Neural progenitor cell (in vitro differentiated cells): Measurements from ENCODE around the gene GLIS1. TPM values are rescaled to one million over a fixed set of nuclear protein-coding genes. Genes with fewer than 3 reads are reported as not detected.
A peak's percentile ranks its signal among the peaks of the same experiment; 100 is the strongest.

Source experiments
- DNase-seq: peaks from one replicate; pipeline ENCODE4 v3.0.0-alpha.2; 2016; ENCODE audit warnings: low spot score
- H2AFZ ChIP-seq: fragments of 200-600 bp; sonication (generic); replicated peaks from 2 replicates; pipeline ENCODE4 v1.6.1; 2016; ENCODE audit warnings: antibody characterized with exemption
- H3F3A ChIP-seq: fragments of 200-600 bp; sonication (generic); 2 replicates; pipeline ENCODE4 v1.6.1; 2016; ENCODE audit warnings: antibody characterized with exemption, low read depth
- H3K27ac ChIP-seq: fragments of 200-600 bp; sonication (generic); 2 replicates; pipeline ENCODE4 v1.5.1; 2016; ENCODE audit warnings: mild to moderate bottlenecking
- H3K27me3 ChIP-seq: fragments of 200-600 bp; sonication (generic); 2 replicates; pipeline ENCODE4 v1.6.1; 2016; ENCODE audit warnings: mild to moderate bottlenecking, moderate library complexity
- H3K36me3 ChIP-seq: fragments of 200-600 bp; sonication (generic); 2 replicates; pipeline ENCODE4 v1.5.1; 2016
- H3K4me1 ChIP-seq: fragments of 200-600 bp; sonication (generic); 2 replicates; pipeline ENCODE4 v1.6.1; 2016; ENCODE audit warnings: mixed run types
- H3K4me2 ChIP-seq: fragments of 200-600 bp; sonication (generic); 2 replicates; pipeline ENCODE4 v1.6.1; 2016
- H3K4me3 ChIP-seq: fragments of 200-600 bp; sonication (generic); 2 replicates; pipeline ENCODE4 v1.5.1; 2016
- H3K79me2 ChIP-seq: fragments of 200-600 bp; sonication (generic); 2 replicates; pipeline ENCODE4 v1.6.1; 2016; ENCODE audit warnings: low read depth
- H3K9ac ChIP-seq: fragments of 200-600 bp; sonication (generic); 2 replicates; pipeline ENCODE4 v1.6.1; 2016
- H3K9me3 ChIP-seq: fragments of 200-600 bp; sonication (generic); 2 replicates; pipeline ENCODE4 v1.5.1; 2016; ENCODE audit warnings: low read depth
- H4K20me1 ChIP-seq: fragments of 200-600 bp; sonication (generic); 2 replicates; pipeline ENCODE4 v1.6.1; 2016; ENCODE audit warnings: low read depth
- H3K27ac Mint-ChIP-seq: 3 replicates; pipeline ENCODE4 v1.8.0; 2021; ENCODE audit warnings: mixed read lengths
- H3K27me3 Mint-ChIP-seq: 2 replicates; pipeline ENCODE4 v1.8.0; 2022; ENCODE audit warnings: low read depth, mild to moderate bottlenecking, inconsistent platforms, moderate library complexity, mixed read lengths; ENCODE audit not compliant: insufficient read depth
- H3K36me3 Mint-ChIP-seq: 3 replicates; pipeline ENCODE4 v1.8.0; 2021; ENCODE audit warnings: mixed read lengths
- H3K4me1 Mint-ChIP-seq: 3 replicates; pipeline ENCODE4 v1.8.0; 2021; ENCODE audit warnings: mixed read lengths
- H3K4me3 Mint-ChIP-seq: 3 replicates; pipeline ENCODE4 v1.8.0; 2021; ENCODE audit warnings: mild to moderate bottlenecking, moderate library complexity, mixed read lengths
- H3K9me3 Mint-ChIP-seq: 3 replicates; pipeline ENCODE4 v1.8.0; 2020; ENCODE audit warnings: mixed read lengths
- CTCF ChIP-seq: fragments of 200-600 bp; sonication (generic); IDR thresholded peaks from 2 replicates; pipeline ENCODE4 v1.5.1; 2017; ENCODE audit warnings: antibody characterized with exemption, mild to moderate bottlenecking
- EZH2 ChIP-seq: fragments of 200-600 bp; sonication (generic); IDR thresholded peaks from 2 replicates; pipeline ENCODE4 v1.6.1; 2017; ENCODE audit warnings: antibody characterized with exemption, mild to moderate bottlenecking, moderate library complexity
- EZH2phosphoT487 ChIP-seq: fragments of 200-600 bp; sonication (generic); IDR thresholded peaks from 2 replicates; pipeline ENCODE4 v1.6.1; 2017; ENCODE audit warnings: antibody characterized with exemption
- total RNA-seq: library from RNA; depleted of rRNA; stranded (reverse); fragments of >200 nt; gene quantifications from 2 replicates; pipeline ENCODE4 v1.2.3, GENCODE V29; 2015; ENCODE audit warnings: low replicate concordance

The GLIS1 gene
- total RNA-seq, 1 donor from 2014 or later: not detected

DNA sequence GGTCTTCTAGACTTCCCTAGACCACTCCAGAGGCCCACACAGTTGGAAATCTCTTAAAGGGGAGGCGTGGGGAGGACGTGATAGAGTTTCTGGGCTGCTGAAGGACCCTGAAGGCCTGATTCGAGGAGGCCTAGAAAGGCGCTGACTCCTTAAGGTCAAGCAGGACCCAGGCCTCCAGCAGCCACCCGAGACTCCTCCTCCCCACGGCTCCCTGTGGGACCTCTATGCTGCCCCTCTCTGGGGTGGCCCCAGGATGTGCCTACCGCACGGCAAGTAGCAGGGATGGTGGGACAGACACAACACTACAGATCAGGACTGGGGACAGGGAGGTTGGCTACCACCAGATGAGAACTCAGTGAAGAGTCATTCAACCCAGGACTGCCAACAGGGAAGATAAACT lies 77.5 kb downstream of the GLIS1 start:
- Histone ChIP-seq H3K4me3 (no peak overlapping the region), H3F3A (no peaks in the 10 kb centered on the region), H3K27me3 (no peaks in the 10 kb centered on the region), H3K9me3 (no peaks in the 10 kb centered on the region), H3K9ac (no peak overlapping the region), H3K79me2 (no peaks in the 10 kb centered on the region), H2AFZ (no peak overlapping the region), H3K4me2 (no peak overlapping the region), H4K20me1 (no peaks in the 10 kb centered on the region), H3K4me1 (no peaks in the 10 kb centered on the region), H3K36me3 (no peaks in the 10 kb centered on the region), H3K27ac (no peak overlapping the region)
- H3K9me3 Mint-ChIP-seq: no peaks in the 10 kb centered on the region
- no peak overlapping the region for H3K4me3 Mint-ChIP-seq
- H3K27ac Mint-ChIP-seq: no peak overlapping the region
- H3K4me1 Mint-ChIP-seq: peaks cover 8% of the 10 kb centered on the region
- DNase-seq: no peak
- TF ChIP-seq CTCF: no peak
- TF ChIP-seq EZH2phosphoT487: no peak
- no peak for TF ChIP-seq EZH2
- peaks cover 16% of the 10 kb centered on the region for H3K27me3 Mint-ChIP-seq
- no peaks in the 10 kb centered on the region for H3K36me3 Mint-ChIP-seq

DNA sequence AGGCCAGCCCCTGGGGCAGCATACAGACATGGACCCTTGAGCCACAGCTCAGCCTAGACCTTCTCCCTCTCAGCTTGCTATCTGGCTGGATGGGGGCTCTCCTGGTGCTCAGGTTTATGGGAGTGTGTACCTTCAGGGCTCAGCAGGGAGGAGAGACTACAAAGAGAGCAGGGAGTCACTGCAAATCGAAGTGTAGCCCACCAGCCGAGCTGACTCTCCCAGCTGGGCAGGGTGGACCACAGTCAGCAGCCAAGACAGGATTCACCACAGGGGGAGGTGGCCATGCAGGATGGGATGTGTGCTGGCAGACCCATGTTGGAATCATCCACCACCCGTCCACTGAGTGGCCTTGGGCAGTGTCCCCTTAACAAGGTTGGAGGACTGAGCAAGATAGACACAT lies 78.3 kb downstream of the GLIS1 start:
- no peak overlapping the region for H2AFZ ChIP-seq
- peaks cover 8% of the 10 kb centered on the region for H3K4me1 Mint-ChIP-seq
- H3K27me3 Mint-ChIP-seq: peaks cover 12% of the 10 kb centered on the region
- no peaks in the 10 kb centered on the region for H3F3A ChIP-seq
- no peak overlapping the region for H3K4me2 ChIP-seq
- H3K27me3 ChIP-seq: no peaks in the 10 kb centered on the region
- peak overlapping the region; percentile 74 for H3K27ac Mint-ChIP-seq
- H3K79me2 ChIP-seq: no peaks in the 10 kb centered on the region
- TF ChIP-seq EZH2phosphoT487: no peak
- no peak for TF ChIP-seq EZH2
- no peak for TF ChIP-seq CTCF
- no peaks in the 10 kb centered on the region for H3K36me3 ChIP-seq
- no peak overlapping the region for H3K4me3 ChIP-seq
- no peaks in the 10 kb centered on the region for H4K20me1 ChIP-seq
- no peaks in the 10 kb centered on the region for H3K9me3 ChIP-seq
- no peak overlapping the region for H3K27ac ChIP-seq
- no peaks in the 10 kb centered on the region for H3K36me3 Mint-ChIP-seq
- H3K4me1 ChIP-seq: no peaks in the 10 kb centered on the region
- no peak for DNase-seq
- no peak overlapping the region for H3K9ac ChIP-seq
- no peaks in the 10 kb centered on the region for H3K9me3 Mint-ChIP-seq
- no peak overlapping the region for H3K4me3 Mint-ChIP-seq

DNA sequence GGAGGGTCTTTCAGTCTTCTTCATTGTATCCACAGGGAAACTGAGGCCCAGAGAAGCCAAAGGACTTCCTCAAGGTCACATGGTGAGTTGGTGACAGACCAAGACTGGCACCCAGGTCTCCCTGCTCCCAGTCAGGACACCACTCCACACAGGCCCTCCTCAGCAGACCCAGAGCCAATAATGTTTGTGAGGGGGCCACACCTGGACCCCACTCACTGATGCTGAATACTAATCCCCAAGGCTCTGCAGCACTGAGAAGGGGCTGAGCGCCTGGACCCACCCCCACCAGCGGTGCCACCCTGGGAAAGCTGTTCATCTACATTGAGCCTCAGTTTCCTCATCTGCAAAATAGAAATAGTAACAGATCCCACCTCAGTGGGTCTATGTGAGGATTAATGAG lies 79.5 kb downstream of the GLIS1 start:
- no peak for DNase-seq
- Mint-ChIP-seq H3K4me3 (no peak overlapping the region), H3K4me1 (peaks cover 10% of the 10 kb centered on the region), H3K27me3 (peaks cover 12% of the 10 kb centered on the region), H3K9me3 (no peaks in the 10 kb centered on the region), H3K36me3 (no peaks in the 10 kb centered on the region), H3K27ac (no peak overlapping the region)
- H3K36me3 ChIP-seq: no peaks in the 10 kb centered on the region
- no peaks in the 10 kb centered on the region for H3K9me3 ChIP-seq
- H3K4me3 ChIP-seq: no peak overlapping the region
- H3K79me2 ChIP-seq: no peaks in the 10 kb centered on the region
- H3K4me1 ChIP-seq: no peaks in the 10 kb centered on the region
- TF ChIP-seq EZH2 (no peak), EZH2phosphoT487 (no peak), CTCF (no peak)
- H3K27ac ChIP-seq: no peak overlapping the region
- H3K9ac ChIP-seq: no peak overlapping the region
- no peaks in the 10 kb centered on the region for H3F3A ChIP-seq
- H3K4me2 ChIP-seq: no peak overlapping the region
- H3K27me3 ChIP-seq: no peaks in the 10 kb centered on the region
- H2AFZ ChIP-seq: no peak overlapping the region
- H4K20me1 ChIP-seq: no peaks in the 10 kb centered on the region
